ENCODE results near the gene IL13RA1.

DNA sequence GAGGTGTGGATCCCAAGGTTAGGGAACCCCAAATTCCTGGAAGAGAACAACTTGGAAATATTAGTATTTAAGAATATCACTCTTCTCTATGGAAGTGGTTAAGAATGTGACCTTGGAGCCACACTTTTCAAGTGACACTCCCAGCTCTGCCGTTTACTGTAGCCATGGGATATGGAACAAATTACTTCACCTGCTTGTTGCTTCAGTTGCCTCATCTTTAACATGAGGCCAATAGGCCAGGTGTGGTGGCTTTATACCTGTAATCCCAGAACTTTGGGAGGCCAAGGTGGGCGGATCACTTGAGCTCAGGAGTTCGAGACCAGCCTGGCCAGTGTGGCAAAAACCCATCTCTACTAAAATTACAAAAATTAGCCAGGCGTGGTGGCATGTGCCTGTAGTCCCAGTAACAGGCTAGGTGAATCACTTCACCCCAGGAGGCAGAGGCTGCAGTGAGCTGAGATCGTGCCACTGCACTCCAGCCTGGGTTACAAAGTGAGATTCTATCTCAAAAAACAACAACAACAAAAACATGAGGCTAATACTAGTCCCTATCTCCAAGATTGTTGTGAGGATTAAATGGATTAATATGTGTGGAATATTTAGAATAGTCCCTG is 13.0 kb downstream of the IL13RA1 start:
- TF ChIP-seq, protein P1, sequence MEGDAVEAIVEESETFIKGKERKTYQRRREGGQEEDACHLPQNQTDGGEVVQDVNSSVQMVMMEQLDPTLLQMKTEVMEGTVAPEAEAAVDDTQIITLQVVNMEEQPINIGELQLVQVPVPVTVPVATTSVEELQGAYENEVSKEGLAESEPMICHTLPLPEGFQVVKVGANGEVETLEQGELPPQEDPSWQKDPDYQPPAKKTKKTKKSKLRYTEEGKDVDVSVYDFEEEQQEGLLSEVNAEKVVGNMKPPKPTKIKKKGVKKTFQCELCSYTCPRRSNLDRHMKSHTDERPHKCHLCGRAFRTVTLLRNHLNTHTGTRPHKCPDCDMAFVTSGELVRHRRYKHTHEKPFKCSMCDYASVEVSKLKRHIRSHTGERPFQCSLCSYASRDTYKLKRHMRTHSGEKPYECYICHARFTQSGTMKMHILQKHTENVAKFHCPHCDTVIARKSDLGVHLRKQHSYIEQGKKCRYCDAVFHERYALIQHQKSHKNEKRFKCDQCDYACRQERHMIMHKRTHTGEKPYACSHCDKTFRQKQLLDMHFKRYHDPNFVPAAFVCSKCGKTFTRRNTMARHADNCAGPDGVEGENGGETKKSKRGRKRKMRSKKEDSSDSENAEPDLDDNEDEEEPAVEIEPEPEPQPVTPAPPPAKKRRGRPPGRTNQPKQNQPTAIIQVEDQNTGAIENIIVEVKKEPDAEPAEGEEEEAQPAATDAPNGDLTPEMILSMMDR (conservative IDR thresholded peaks at IDR 0.05), result no peak
- TF ChIP-seq ZFX (IDR thresholded peaks at IDR 0.05), result no peak

Data from C4-2B (cell line).